ENCODE measurements around the gene NTRK1. TPM values are rescaled to one million over a fixed set of nuclear protein-coding genes. Genes with fewer than 3 reads are reported as not detected.

The NTRK1 gene
- total RNA-seq (2021; fragmentation: NEBNext Ultra II Directional; extraction: Animal tissue kit (Norgen Biotek cat#: 25700)), result under 1 TPM in 1 of 6 experiments, not detected in 5; 0.10 TPM
- long read RNA-seq, result 0 reads

DNA sequence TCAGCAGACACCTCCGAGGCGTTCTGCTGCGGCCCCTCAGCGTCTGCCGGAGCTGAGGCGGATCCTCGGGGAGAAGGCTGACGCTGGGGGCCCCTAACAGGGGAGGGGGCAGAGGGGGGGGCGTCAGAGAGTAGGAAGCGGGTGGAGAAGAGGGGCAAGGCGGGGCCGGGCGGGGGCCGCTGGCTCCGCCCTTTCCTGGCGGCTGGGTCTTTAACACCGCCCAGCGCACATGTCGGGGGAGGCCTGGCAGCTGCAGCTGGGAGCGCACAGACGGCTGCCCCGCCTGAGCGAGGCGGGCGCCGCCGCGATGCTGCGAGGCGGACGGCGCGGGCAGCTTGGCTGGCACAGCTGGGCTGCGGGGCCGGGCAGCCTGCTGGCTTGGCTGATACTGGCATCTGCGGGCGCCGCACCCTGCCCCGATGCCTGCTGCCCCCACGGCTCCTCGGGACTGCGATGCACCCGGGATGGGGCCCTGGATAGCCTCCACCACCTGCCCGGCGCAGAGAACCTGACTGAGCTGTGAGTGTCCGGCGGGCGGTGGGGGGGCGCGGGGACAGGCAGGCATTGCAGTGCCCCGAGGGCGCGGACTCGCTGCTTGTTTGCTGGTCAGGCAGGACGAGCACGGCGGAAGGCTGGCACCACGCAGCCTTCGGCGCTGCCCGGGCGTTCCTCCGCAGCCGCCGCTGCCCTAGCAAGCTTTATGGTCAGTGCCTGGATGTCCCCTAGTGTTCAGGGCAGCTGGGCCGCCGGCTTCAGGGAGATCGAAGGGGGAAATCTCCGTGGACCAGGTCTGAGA lies at the start of gene NTRK1:
Gene NTRK1, plus strand, starts transcription at position 238 of the 796 bp plus-strand sequence. Its CDS starts 70 bp downstream, at position 308.
- no peaks in the 10 kb centered on the region for H3K36me3 Mint-ChIP-seq (ENCODE audit: low read depth)
- H3K9me3 Mint-ChIP-seq, result no peaks in the 10 kb centered on the region
- no peak for DNase-seq
- H3K4me3 Mint-ChIP-seq, result peak within 1 kb of the TSS; percentile 69
- TF ChIP-seq, protein P1, sequence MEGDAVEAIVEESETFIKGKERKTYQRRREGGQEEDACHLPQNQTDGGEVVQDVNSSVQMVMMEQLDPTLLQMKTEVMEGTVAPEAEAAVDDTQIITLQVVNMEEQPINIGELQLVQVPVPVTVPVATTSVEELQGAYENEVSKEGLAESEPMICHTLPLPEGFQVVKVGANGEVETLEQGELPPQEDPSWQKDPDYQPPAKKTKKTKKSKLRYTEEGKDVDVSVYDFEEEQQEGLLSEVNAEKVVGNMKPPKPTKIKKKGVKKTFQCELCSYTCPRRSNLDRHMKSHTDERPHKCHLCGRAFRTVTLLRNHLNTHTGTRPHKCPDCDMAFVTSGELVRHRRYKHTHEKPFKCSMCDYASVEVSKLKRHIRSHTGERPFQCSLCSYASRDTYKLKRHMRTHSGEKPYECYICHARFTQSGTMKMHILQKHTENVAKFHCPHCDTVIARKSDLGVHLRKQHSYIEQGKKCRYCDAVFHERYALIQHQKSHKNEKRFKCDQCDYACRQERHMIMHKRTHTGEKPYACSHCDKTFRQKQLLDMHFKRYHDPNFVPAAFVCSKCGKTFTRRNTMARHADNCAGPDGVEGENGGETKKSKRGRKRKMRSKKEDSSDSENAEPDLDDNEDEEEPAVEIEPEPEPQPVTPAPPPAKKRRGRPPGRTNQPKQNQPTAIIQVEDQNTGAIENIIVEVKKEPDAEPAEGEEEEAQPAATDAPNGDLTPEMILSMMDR (IDR thresholded peaks at IDR 0.05), result no peak
- H3K27me3 Mint-ChIP-seq (ENCODE audit: insufficient read depth), result peaks cover 45% of the 10 kb centered on the region
- H3K4me1 Mint-ChIP-seq (ENCODE audit: low read depth), result peaks cover 12% of the 10 kb centered on the region
- no peak within 1 kb of the TSS for H3K27ac Mint-ChIP-seq

DNA sequence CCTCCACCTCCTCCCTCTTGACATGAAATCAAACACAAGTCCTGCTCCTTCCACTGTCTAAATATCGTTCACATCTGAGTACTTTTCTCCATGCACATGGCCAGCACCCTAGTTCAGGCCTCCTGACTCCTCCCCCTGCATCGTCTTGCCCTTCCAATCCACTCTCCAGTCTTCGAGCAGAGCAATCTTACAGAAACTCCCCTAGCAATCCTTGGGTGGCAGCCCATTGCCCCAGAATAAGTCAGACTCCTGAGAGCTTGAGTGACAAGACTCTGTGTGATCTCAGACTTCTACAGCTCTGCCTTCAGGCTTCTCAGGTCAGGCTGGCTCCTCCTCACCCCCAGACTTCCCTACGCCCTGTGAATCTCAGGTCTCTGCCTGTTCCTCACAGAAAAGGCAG lies 49.5 kb upstream of the NTRK1 start:
- Mint-ChIP-seq H3K27me3 (ENCODE audit: insufficient read depth) (peaks cover 14% of the 10 kb centered on the region), H3K4me1 (ENCODE audit: low read depth) (peaks cover 33% of the 10 kb centered on the region), H3K9me3 (no peaks in the 10 kb centered on the region), H3K36me3 (ENCODE audit: low read depth) (no peaks in the 10 kb centered on the region), H3K4me3 (no peak overlapping the region), H3K27ac (no peak overlapping the region)
- no peak for DNase-seq
- TF ChIP-seq, protein P1 (IDR thresholded peaks at IDR 0.05), result no peak

DNA sequence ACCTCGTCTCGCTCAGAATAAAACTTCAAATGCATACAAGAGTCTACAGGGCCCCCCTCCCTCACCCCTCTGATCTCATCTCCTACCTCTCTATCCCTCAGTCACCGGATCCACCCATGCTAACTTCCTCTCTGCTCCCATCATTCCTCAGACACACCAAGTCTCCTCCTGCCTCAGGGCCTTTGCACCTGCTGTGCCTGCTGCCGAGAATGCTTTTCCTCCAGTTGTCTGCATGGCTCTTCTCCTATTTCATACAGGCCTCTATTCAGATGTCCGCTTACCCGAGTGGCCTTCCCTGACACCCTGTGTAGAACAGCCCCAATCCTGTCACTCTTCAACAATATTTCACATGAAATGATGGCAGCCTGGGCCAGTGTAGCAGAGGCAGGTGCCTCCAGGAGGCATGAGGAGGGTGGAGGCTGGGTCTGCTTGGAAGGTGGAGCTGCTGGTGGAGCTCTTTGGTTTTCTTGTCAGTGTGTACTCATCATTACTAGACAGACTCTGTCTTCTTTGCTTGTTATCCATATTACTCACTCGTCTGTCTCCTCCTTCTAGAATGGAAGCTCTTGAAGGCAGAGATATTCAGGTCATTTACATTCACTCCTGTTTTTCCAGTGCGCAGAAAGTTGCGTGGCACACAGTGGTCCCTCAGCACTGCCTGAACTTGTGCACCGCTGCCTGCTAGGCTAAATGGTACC lies 48.2 kb upstream of the NTRK1 start:
- Mint-ChIP-seq H3K36me3 (ENCODE audit: low read depth) (no peaks in the 10 kb centered on the region), H3K9me3 (no peaks in the 10 kb centered on the region), H3K4me1 (ENCODE audit: low read depth) (peaks cover 43% of the 10 kb centered on the region), H3K27me3 (ENCODE audit: insufficient read depth) (peaks cover 14% of the 10 kb centered on the region), H3K4me3 (no peak overlapping the region), H3K27ac (no peak overlapping the region)
- TF ChIP-seq, protein P1 (IDR thresholded peaks at IDR 0.05), result no peak
- no peak for DNase-seq

DNA sequence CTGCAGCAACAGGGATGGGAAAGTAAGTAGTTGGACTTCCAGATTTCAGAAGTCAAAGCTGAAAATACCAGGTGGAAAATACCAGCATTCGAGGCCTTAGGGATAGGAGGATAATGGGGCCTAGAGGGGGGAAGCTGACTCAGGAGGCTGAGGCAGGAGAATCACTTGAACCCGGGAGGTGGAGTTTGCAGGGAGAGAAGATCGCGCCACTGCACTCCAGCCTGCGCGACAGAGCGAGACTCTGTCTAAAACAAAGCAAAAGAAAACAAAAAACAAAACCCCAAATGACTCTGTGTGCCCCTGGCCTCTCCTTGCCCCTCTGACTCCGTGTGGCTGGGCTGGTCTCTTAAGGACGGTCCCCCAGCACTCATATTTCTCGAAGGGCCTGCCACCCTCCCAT lies 47.4 kb upstream of the NTRK1 start:
- H3K27ac Mint-ChIP-seq, result no peak overlapping the region
- no peak for DNase-seq
- H3K4me1 Mint-ChIP-seq (ENCODE audit: low read depth), result peaks cover 43% of the 10 kb centered on the region
- no peaks in the 10 kb centered on the region for H3K36me3 Mint-ChIP-seq (ENCODE audit: low read depth)
- peaks cover 14% of the 10 kb centered on the region for H3K27me3 Mint-ChIP-seq (ENCODE audit: insufficient read depth)
- H3K4me3 Mint-ChIP-seq, result no peak overlapping the region
- TF ChIP-seq, protein P1 (IDR thresholded peaks at IDR 0.05), result no peak
- no peaks in the 10 kb centered on the region for H3K9me3 Mint-ChIP-seq

DNA sequence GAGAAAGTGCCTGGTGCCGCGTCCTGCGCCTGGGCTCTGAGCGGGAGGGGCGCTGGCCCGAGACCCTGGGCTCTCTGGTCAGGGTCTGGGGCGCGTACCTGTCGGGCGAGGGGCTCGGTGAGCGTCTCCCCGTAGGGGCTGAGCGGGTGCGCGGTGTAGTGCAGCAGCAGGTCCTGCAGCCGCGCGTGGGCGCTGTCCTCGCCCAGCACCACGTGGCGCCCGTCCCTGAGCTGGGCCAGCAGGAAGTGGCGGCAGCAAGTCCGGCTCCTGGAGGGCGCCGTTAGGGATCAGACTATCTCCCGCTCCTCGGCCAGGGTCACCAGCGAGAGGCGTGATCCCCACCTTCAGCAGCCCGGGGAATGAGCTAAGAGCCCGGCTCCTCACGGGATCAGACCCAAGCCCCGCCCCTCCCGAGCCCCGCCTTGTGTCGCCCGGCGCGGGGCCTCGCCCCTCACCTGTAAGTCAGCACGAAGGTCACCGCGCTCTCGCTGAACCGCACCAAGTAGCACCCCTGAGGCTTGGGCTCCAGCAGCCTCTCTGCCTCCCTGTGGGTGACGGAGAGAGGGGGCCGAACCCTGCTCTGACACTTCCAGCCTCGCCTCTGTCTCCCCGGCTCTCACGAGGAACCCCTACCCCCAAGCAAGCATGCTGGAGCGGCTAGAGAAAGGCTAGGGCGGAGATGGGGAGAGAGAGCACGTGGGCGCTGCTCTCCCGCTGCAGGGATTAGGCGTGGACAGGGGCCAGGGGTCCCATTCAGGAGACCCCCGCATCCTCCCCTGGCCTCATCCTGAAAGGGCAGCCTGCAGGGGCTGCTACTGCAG lies 46.7 kb upstream of the NTRK1 start:
- no peaks in the 10 kb centered on the region for H3K9me3 Mint-ChIP-seq

More for the DNA sequence above, 46.7 kb upstream of the NTRK1 start:
- peaks cover 43% of the 10 kb centered on the region for H3K4me1 Mint-ChIP-seq (ENCODE audit: low read depth)
- no peaks in the 10 kb centered on the region for H3K36me3 Mint-ChIP-seq (ENCODE audit: low read depth)
- no peak overlapping the region for H3K4me3 Mint-ChIP-seq
- peaks cover 14% of the 10 kb centered on the region for H3K27me3 Mint-ChIP-seq (ENCODE audit: insufficient read depth)
- DNase-seq, result no peak
- TF ChIP-seq, protein P1 (IDR thresholded peaks at IDR 0.05), result peak; percentile 71; the same call in 1 of the 2 replicates
- H3K27ac Mint-ChIP-seq, result no peak overlapping the region

Data from HFFc6 (cell line).